GM12874 (cell line): ENCODE data around the gene SQOR.

Experiments
- CTCF ChIP-seq: IDR thresholded peaks from 2 replicates; pipeline ENCODE4 v1.5.1; 2011; ENCODE audit warnings: low read depth, mild to moderate bottlenecking, control low read depth, low read length, moderate library complexity; ENCODE audit not compliant: insufficient read depth

The SQOR gene

DNA sequence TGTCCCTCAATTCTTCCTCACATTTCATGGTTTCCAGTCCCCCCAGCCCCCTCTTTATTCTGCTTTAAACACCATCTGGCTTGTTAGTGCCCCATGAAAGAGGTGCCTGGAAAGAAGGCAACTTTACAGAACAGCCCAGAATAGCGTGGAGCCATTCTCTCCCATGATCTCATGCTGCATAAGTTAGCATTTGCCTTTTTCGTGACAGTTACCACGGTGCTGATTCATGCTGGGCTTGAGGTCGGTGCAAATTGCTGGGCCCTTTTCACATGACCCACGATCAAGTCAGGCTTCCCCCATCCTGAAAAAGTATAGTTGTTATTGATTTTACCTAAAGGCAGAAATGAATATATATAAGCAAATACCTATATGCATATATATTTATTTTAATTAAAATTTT lies 29.6 kb downstream of the SQOR start:
- no peak for TF ChIP-seq CTCF

- TF ChIP-seq CTCF: no peak
Observed at GRCh38 chr15:45665261-45665660, 30.4 kb downstream of the SQOR start.

- no peak for TF ChIP-seq CTCF
Observed at GRCh38 chr15:45666119-45666875, 31.5 kb downstream of the SQOR start.

GRCh38 chr15:45667002-45667401 lies 32.2 kb downstream of the SQOR start:
- TF ChIP-seq CTCF: no peak

DNA sequence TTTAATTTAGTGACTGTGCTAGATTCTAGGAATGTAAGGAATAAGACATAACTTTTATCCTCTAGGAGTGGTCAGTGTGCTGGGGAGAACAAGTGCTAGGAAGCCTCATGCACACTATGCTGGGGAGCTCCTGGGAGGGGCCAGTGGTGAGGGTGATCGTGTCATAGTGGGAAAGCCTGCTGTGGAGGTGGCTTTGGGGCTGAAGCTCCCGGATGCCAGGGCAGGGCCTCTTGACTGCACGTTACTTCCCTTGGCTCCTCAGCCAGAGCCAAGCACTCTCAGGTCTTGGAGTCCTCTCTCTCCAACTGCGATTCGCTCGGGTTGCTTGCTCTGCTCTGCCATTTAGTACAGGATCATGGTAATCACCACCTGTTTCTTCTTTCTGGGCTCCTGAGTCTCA lies 33.6 kb downstream of the SQOR start:
- TF ChIP-seq CTCF: no peak

- TF ChIP-seq CTCF: no peak
Observed at GRCh38 chr15:45669422-45669821, 34.6 kb downstream of the SQOR start.

GRCh38 chr15:45670091-45670490 lies 35.3 kb downstream of the SQOR start:
- TF ChIP-seq CTCF: no peak
